Loucy (cell line): ENCODE results near the gene TAX1BP1.

Experiments used
- H2AFZ ChIP-seq: fragments of 200-600 bp; sonication (generic); 2 replicates; pipeline ENCODE4 v1.6.0; 2016; ENCODE audit warnings: antibody characterized with exemption, mild to moderate bottlenecking, low read length, moderate library complexity
- H3F3A ChIP-seq: fragments of 200-600 bp; 2 replicates; pipeline ENCODE4 v1.6.0; 2016; ENCODE audit warnings: antibody characterized with exemption, low read depth, mild to moderate bottlenecking
- H3K27me3 ChIP-seq: fragments of 200-600 bp; sonication (generic); 2 replicates; pipeline ENCODE4 v1.6.1; 2014; ENCODE audit warnings: low read length, mild to moderate bottlenecking; ENCODE audit not compliant: insufficient read depth, poor library complexity, severe bottlenecking
- H3K36me3 ChIP-seq: fragments of 200-600 bp; sonication (generic); 2 replicates; pipeline ENCODE4 v1.6.1; 2016; ENCODE audit warnings: low read length; ENCODE audit not compliant: insufficient read depth
- H3K4me1 ChIP-seq: fragments of 200-600 bp; sonication (generic); 2 replicates; pipeline ENCODE4 v1.5.1; 2014; ENCODE audit warnings: low read length, mild to moderate bottlenecking; ENCODE audit not compliant: insufficient read depth, poor library complexity, severe bottlenecking
- H3K4me2 ChIP-seq: fragments of 200-600 bp; sonication (generic); 2 replicates; pipeline ENCODE4 v1.6.0; 2014; ENCODE audit warnings: antibody characterized with exemption, low read length, low read depth, mild to moderate bottlenecking; ENCODE audit not compliant: poor library complexity, severe bottlenecking
- H3K4me3 ChIP-seq: fragments of 200-600 bp; sonication (generic); 2 replicates; pipeline ENCODE4 v1.5.1; 2014; ENCODE audit warnings: low read length, mild to moderate bottlenecking, mixed read lengths; ENCODE audit not compliant: poor library complexity, severe bottlenecking
- H3K79me2 ChIP-seq: fragments of 200-600 bp; sonication (generic); 2 replicates; pipeline ENCODE4 v1.6.1; 2014; ENCODE audit warnings: low read length; ENCODE audit not compliant: insufficient read depth
- H3K9ac ChIP-seq: fragments of 200-600 bp; sonication (generic); 2 replicates; pipeline ENCODE4 v1.6.0; 2014; ENCODE audit warnings: mild to moderate bottlenecking, low read depth, low read length, moderate library complexity; ENCODE audit not compliant: poor library complexity, severe bottlenecking
- H3K9me2 ChIP-seq: fragments of 200-600 bp; sonication (generic); replicated peaks from 2 replicates; pipeline ENCODE4 v1.6.1; 2016; ENCODE audit warnings: low read depth, low read length, mixed read lengths
- H3K9me3 ChIP-seq: fragments of 200-600 bp; sonication (generic); 2 replicates; pipeline ENCODE4 v1.6.1; 2014; ENCODE audit warnings: mild to moderate bottlenecking, antibody characterized with exemption, low read length, low read depth; ENCODE audit not compliant: insufficient read depth
- H4K20me1 ChIP-seq: fragments of 200-600 bp; sonication (generic); 2 replicates; pipeline ENCODE4 v1.6.0; 2014; ENCODE audit warnings: antibody characterized with exemption, low read length, mild to moderate bottlenecking; ENCODE audit not compliant: insufficient read depth, poor library complexity, severe bottlenecking
- EZH2phosphoT487 ChIP-seq: fragments of 200-600 bp; IDR thresholded peaks from 2 replicates; pipeline ENCODE4 v1.6.1; 2018; ENCODE audit warnings: antibody characterized with exemption, mild to moderate bottlenecking, moderate library complexity, borderline replicate concordance
- TF ChIP-seq, protein P1 (sequence below): fragments of 200-600 bp; sonication (generic); conservative IDR thresholded peaks from 2 replicates; pipeline ENCODE4 v1.5.1; 2014; ENCODE audit warnings: mild to moderate bottlenecking, antibody characterized with exemption, low read length

Gene TAX1BP1

DNA sequence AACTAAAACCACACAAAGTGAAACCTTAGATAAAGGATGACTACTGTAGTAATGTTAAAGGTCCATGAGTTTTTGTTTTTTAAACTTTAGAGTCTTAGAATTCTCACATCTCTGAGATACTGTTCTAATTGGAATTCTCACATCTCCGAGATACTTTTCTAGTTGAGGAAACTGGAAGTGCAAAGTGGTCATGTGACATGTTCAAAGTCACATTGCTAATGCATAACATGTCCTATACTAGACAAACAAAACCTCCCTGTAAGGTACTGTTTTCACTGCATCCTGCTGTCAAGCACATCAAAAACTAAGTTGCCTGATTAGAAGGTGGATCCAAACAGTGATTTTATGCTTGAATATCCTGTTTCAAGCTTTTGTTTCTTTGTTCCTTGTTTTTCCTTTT lies 13.9 kb downstream of the TAX1BP1 start:
- peaks cover 68% of the 10 kb centered on the region for H3K36me3 ChIP-seq
- peaks cover 89% of the 10 kb centered on the region for H3K79me2 ChIP-seq
- H3K27me3 ChIP-seq = no peaks in the 10 kb centered on the region
- H4K20me1 ChIP-seq = peaks cover 3% of the 10 kb centered on the region
- H3K9ac ChIP-seq = no peak overlapping the region
- H3K9me3 ChIP-seq = no peaks in the 10 kb centered on the region
- no peak overlapping the region for H2AFZ ChIP-seq
- H3K4me3 ChIP-seq = peak overlapping the region; percentile 4
- H3K4me1 ChIP-seq = peaks cover 48% of the 10 kb centered on the region
- TF ChIP-seq, protein P1, sequence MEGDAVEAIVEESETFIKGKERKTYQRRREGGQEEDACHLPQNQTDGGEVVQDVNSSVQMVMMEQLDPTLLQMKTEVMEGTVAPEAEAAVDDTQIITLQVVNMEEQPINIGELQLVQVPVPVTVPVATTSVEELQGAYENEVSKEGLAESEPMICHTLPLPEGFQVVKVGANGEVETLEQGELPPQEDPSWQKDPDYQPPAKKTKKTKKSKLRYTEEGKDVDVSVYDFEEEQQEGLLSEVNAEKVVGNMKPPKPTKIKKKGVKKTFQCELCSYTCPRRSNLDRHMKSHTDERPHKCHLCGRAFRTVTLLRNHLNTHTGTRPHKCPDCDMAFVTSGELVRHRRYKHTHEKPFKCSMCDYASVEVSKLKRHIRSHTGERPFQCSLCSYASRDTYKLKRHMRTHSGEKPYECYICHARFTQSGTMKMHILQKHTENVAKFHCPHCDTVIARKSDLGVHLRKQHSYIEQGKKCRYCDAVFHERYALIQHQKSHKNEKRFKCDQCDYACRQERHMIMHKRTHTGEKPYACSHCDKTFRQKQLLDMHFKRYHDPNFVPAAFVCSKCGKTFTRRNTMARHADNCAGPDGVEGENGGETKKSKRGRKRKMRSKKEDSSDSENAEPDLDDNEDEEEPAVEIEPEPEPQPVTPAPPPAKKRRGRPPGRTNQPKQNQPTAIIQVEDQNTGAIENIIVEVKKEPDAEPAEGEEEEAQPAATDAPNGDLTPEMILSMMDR = no peak
- no peak for TF ChIP-seq EZH2phosphoT487
- H3K9me2 ChIP-seq = no peaks in the 10 kb centered on the region
- peak overlapping the region; percentile 10 for H3K4me2 ChIP-seq
- no peaks in the 10 kb centered on the region; the same call in 1 of the 2 replicates for H3F3A ChIP-seq

DNA sequence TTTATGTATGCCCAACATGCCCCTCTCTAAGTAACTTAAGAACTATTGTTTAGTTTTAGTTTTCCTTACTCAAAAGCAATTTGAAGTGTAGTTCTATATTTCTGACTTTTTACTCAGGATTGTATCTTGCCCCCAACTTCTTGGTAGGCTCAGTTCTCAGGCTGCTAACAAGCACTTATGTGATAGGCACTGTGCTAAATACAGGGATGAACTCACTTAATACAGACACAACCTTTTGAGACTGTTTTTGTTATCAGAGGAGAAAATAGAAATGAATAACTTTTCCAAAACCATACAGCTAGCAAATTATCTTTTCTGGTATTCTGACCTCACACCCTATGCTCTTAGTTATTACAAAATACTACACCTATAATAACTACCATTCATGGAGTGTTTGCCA lies 16.3 kb downstream of the TAX1BP1 start:
- TF ChIP-seq, protein P1 = no peak
- TF ChIP-seq EZH2phosphoT487 = no peak
- Histone ChIP-seq H3K79me2 (peaks cover 86% of the 10 kb centered on the region), H3K4me1 (peaks cover 28% of the 10 kb centered on the region)

DNA sequence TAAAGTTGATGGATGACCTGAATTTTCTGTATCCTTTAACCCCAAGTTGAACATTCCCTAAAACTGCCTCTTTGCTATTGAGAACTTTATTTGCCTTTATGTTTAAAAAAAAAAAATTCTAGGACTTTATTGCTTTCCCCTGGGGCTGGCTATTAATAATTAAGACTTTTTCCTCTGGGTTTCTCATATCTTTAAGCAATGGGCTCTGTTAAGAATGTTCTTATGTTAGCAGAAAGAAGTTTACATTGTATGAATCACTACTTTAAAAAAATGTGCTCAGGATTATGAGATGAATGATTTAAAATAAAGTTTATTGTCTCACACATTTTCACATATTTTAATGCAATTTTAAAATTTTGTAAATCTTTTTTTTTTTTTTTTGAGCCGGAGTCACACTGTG lies 19.5 kb downstream of the TAX1BP1 start:
- Histone ChIP-seq H3K36me3 (peaks cover 58% of the 10 kb centered on the region), H2AFZ (no peak overlapping the region), H4K20me1 (peaks cover 3% of the 10 kb centered on the region), H3K4me2 (no peak overlapping the region), H3K4me1 (peaks cover 34% of the 10 kb centered on the region), H3K9me3 (peaks cover 14% of the 10 kb centered on the region; the same call in 1 of the 2 replicates), H3F3A (peaks cover 11% of the 10 kb centered on the region; the same call in 1 of the 2 replicates), H3K9me2 (no peaks in the 10 kb centered on the region), H3K79me2 (peaks cover 85% of the 10 kb centered on the region), H3K4me3 (no peak overlapping the region), H3K9ac (no peak overlapping the region), H3K27me3 (no peaks in the 10 kb centered on the region)
- TF ChIP-seq, protein P1 = no peak
- TF ChIP-seq EZH2phosphoT487 = no peak

More for the DNA sequence above, 16.3 kb downstream of the TAX1BP1 start:
- H2AFZ ChIP-seq = no peak overlapping the region
- H3K9ac ChIP-seq = peak overlapping the region; percentile 10
- peaks cover 3% of the 10 kb centered on the region for H4K20me1 ChIP-seq
- peaks cover 8% of the 10 kb centered on the region; the same call in 1 of the 2 replicates for H3K9me3 ChIP-seq
- peaks cover 63% of the 10 kb centered on the region for H3K36me3 ChIP-seq
- H3K27me3 ChIP-seq = no peaks in the 10 kb centered on the region
- 0 out of 2 replicates have a peak, but pooled peaks cover under 1% of the 10 kb centered on the region for H3F3A ChIP-seq
- H3K9me2 ChIP-seq = no peaks in the 10 kb centered on the region
- peak overlapping the region; percentile 51 for H3K4me2 ChIP-seq
- H3K4me3 ChIP-seq = no peak overlapping the region
